ENCODE results near the gene ARHGDIA. TPM values are rescaled to one million over a fixed set of nuclear protein-coding genes. Genes with fewer than 3 reads are reported as not detected.

ARHGDIA gene
- polyA plus RNA-seq, 10 donors: 128 to 225 (median 163) TPM

DNA sequence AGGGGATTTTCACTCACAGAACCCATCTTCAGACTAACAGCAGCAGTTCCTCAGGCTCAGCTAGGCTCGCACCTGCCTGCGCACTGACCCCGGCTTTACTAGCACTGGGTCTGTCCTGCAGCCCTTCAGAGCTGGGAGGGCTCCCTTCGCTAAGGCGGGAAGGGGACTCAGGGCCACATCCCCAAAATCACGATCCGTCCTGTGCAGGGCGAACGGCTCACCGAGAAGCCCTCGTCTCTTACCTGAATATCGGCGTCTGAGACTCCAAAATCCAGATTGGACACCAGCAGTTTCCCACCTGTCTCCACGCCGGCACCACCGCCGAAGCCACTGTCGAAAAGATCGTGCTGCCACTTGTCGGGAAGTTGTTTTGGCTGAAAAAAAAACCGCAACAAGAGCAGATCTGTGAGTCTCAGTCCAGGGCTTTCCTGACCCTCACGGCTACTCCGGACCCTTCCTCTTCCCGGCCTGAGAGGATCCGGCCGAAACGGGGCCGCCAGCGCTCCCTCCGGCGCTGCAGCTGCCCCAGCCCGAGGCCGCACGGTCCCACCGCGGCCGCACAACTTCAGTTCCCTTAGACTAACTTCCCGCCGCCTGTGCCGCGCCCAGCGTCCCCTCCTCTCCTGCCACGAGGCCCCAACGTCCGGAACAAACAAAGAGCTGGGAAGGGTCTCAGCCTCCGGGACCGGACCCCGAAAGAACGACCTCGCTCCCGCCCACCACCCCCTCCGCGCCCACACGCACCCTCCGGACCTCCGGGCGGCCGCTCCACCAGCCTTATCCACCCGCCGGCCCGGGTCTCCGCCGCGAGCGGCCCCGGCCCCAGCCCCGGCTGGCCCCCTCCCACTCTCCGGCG lies 19.5 kb upstream of the ARHGDIA start:
- DNase-seq: peak in 1 of 3 donors; percentile 2

DNA sequence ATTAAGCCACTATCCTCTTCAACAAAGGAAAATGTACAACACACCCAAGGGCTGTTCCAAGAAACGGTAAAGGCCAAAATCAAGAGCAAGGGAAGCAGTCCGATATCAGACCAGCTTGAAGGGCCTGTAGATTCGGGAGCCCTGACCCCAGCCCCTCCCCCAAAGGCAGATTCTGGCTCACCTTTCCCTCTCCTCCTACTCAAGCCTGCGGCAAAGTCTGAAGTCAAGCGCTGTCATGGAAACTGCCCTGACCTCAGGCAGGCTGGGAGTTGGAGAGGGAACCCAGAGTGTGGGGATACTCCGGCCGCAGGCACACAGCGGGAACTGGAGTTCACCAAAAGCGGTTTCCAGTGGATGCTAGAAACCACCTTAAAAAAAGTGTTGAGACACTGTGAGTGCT lies 18.5 kb upstream of the ARHGDIA start:
- DNase-seq: no peak

DNA sequence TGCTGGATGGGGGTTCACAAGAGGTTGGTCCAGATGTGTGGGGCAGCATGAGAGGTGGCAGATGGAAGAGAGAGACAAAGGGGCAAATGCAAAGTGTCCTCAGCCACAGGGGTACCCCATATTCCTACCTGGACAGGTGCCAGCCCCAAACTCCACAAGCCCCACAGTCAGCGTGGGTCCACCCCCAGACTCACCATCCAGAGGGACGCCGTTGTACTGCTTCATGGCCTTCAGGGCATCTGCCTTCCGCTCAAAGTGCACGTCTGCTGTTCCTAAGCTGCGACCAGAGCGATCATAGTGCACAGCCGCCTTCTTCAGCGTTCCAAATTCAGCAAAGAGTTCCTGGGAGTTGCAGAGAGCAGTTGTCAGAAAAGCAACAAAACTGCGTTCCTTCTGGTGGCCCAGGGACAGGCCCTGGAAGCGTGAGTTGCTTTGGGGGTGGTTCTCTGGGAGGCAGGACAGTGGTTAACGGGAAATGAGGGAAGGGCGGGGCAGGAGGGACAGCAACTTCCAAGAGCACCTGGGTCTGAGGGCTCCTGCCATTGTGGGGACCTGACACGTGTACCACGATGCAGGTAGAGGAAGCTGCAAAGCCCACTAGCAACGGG lies 18.0 kb upstream of the ARHGDIA start:
- DNase-seq: no peak

DNA sequence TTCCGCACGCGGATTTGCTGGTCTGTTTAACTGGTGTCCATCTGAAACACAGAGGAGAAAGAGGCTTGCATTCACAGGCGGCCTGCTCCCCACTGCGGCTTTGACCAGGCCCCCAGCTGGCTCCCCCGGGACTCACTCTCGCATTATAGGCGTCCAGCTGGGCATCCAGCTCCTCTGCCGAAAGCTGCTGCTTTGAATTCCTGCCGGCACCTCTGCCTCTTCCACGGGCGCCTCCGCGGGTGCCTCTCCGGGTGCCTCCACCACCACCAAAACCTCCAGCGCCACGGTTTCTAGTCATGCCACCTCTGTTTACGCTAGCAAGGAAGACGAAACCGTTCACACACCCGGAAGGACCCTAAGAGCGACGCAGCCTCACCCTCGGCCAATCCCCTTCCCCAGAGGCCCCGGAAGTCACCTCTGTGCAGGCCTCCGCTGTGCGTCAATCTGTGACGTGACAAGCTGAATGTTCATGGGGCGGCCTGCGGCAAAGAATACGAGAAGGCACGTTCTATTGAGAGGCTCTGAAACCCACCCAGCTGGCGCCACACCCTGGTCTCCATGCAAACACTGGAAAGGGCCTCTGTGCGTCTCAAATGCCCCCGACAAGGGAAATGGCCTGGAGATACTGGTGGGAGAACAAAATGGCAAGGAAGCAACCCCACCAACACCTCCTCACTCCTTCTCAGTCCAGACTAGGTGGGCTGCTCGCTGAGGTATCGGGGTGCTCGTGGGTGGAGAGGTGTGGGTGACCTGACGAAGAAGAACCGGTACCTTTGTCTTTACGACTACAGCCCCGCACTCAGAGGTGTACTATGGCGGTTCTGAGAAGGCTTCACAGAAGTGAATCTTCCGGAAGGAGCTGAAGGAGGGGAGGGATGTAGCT lies 17.2 kb upstream of the ARHGDIA start:
- DNase-seq: no peak

DNA sequence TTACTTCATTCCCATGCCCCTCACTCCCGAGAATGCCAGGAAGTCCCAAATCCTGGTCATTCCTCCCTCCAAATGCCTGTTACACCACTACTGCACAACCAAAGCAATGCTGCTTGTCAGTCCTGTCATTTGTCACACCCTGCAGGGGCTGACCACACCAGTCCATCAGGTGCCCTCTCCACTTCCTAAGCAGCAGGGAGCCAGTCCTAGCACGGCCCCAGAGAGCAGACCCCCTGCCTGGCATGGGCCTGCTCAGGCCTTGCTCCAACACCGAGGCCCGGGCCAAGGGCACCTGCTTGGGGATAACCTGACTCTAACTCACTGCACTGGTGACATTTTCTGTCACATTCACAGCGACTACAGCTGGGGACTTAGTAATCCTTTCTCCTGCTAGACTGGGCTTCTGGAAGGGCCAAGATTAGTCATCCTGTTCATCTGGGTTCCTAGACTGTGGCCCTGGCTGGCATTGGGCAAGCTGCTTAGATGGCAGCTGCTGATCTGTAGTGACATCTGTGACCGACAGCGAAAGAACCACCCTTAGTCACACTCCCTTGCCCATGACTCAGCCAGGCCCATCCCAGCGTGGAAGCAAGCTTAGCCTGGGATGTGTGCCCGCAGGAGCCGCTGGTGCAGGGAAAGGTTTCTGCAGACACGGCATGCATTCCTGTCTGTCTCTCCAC lies 14.9 kb upstream of the ARHGDIA start:
- DNase-seq: peak in 1 of 3 donors; percentile 5

DNA sequence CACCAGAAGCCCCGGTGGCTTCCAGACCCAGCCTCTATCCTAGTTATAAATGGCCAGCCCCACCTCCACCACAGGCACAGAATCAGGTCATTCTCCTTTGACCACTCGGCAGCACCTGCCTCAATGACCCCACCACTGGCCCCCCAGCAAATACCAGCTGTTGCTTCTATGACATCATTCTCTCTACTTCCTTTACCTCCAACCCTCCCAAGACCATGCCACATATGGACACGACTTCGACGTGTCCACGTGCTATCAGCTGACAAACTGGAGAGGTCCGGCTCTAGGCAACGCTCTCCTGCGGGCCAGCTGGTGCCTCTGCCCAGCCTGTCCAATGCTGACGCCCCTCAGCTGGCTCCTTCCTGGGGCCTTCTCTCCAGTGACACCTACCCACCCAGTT lies 14.3 kb upstream of the ARHGDIA start:
- DNase-seq: peak in 1 of 3 donors; percentile 13

DNA sequence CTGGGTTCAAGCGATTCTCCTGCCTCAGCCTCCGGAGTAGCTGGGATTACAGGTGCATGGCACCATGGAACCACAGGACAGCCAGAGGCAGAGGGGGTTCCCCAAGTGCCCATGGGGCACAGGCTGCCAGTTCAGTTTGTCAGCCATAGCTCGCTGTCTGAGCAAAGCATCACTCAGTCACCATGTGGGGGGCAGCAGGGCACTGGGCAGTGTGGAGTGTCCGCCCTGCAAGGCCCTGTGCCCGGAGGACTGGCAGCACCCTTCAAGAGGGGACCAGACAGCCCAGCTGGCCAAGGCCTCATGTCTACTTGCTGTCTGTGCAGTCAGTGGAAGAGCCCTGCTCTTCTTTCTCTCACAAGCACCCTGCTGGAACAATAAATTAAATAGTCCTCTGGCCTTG lies 13.8 kb upstream of the ARHGDIA start:
- DNase-seq: no peak

DNA sequence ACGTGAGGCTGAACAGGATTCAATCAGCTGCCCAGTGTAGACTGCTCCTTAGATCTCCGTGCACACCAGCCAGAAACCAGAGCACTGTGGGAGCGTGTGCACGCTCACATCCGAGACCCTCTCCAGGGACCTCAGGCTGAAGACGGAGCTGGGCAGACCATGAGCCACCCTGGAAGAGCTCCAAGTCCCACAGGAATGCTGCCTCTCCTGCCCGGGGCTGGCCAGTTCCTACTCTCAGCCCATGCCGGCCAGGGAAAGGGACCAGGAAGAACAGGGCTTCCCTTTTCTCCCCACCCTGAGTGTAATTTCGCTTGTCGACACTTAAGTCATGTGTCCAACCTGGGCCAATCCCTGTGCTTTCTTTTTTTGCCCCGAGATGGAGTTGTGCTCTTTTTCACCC lies 13.4 kb upstream of the ARHGDIA start:
- DNase-seq: peak in 1 of 3 donors; percentile 5

DNA sequence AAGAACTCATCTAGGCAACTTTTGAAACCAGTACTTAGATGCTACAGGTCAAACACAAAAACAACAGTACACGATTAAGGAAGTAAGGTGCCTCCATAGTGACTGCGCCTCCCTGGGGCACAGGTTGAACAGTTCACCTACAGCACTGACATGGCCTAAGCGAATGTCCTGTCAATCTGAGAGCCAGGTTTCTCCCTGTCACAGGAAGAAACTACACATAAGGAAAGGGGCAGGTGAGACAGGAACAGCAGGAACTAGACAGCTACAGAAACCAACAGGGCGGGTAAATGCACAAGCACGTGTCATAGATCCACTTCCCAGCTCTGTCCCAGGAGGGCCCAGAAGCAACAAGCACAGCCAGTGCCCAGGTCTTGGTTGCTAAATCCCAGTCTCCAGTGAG lies 8.0 kb upstream of the ARHGDIA start:
- no peak for DNase-seq

DNA sequence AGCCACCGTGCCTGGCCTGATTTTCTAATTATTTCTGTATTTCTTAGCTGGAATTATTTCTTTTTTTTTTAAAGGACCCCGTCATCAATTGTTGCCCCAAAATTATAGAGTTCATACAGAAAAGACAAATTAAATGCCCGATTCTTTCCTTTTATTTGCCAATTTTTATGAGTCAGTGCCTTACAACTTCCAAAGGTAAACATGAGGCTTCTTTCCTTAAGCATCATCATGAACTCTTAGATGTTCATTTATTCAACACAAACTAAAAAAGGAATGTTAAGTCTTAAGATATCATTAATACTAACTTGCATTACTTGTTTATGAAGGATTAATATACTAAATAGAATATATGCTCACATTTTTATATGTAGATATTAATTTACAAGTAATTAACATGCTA lies 7.2 kb upstream of the ARHGDIA start:
- DNase-seq: no peak

DNA sequence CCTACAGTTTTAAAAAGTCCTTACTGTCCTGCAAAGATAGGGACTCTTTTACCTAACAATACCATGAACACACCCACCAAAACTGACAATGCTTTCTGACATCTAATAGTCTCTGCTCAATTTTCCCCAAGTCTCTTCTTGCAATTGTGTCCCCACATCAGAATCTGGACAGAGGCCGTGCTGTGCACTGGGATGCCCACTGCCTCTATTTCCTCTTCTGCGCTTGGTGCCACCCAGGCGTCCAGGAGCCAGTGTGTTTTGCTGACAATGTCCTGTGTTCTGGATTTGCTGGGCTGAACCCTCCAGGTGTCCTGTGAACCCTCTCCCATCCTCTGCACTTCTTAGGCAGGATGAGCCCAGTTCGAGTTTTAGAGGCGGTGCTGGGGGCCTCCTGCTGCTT lies 6.4 kb upstream of the ARHGDIA start:
- DNase-seq: no peak

DNA sequence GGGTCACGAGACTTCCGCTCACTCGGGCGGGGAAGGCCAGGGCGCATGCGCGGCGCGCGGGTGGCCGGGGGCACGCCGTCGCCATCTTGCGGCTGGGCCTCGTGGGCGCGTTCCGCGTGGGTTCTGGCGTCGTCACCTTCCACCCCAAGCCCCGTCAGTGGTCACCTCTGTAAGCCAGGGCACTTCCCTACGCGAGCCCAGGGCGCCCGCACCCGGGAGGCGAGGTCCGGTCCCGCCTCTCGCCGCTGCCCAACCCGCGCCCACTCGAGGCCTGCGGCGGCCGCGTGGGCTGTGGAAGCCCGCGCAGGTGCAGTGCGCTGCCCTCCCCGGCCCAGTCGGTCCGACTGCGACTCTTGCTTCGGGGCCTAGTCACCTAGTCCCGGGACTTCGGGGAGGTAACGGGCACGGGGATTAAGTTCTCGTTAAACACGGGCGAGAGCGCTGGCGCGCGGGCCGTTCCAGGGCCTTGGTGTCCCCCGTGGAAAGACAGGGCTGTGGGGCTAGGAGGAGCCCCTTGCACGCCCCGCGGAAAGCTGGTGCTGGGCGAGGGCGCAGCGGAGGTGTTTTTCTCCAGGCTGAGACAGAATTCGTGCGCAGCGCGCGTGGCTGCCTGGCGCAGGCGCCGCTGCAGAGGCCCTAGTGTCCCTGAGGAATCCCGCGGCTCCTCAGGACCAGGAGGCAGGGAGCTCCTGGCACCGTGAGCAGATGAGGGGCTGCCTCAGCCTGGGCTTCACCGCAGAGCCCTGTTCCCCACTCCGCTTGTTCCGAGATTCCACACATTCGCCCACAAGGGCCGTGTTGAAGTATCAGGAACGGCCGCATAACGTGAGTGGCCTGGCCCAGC lies 472 bp upstream of the ARHGDIA start:
- DNase-seq: peak; percentile 89 to 96 (median 94)

DNA sequence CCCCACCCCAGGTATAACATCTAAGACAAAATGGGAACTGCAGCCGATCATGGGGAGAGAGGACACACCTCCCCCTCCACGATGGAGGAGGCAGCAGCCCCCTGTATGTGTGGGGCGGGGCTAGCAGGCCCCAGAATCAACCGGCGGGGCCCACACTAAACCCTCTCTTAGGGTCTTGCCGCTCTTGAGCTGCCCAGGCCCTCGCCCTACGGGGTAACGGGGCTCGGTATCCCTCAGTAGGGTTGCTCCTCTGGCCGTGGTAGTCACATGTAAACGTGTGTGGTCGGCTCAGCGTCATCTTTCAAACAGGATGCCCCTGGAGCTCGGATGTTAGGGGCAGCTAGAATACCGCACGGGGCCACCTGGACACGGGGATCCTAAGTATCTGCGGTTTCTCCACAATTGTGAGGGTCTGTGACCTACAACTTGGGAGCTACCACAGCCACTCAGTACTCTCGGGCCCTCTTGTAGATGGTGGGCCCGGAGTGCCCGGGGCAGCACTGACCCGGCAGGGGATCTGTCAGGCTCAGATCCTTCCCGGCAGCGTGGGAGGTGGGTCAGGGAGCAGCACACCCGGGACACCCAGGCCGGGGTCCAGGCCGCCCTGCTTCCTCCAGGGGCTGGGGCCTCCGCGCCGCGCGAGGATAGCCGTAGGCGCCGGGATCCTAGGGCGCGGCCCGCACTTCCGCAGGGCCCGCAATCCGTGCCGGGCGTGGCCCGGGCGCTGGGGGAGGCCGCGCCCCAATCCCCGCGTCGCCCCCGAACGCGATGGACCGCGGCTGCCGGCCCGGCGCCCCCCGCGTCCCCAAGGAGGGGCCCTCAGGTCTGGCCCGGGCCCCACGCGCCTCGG lies 781 bp downstream of the ARHGDIA start:
- peak in 1 of 3 donors; percentile 77 for DNase-seq

DNA sequence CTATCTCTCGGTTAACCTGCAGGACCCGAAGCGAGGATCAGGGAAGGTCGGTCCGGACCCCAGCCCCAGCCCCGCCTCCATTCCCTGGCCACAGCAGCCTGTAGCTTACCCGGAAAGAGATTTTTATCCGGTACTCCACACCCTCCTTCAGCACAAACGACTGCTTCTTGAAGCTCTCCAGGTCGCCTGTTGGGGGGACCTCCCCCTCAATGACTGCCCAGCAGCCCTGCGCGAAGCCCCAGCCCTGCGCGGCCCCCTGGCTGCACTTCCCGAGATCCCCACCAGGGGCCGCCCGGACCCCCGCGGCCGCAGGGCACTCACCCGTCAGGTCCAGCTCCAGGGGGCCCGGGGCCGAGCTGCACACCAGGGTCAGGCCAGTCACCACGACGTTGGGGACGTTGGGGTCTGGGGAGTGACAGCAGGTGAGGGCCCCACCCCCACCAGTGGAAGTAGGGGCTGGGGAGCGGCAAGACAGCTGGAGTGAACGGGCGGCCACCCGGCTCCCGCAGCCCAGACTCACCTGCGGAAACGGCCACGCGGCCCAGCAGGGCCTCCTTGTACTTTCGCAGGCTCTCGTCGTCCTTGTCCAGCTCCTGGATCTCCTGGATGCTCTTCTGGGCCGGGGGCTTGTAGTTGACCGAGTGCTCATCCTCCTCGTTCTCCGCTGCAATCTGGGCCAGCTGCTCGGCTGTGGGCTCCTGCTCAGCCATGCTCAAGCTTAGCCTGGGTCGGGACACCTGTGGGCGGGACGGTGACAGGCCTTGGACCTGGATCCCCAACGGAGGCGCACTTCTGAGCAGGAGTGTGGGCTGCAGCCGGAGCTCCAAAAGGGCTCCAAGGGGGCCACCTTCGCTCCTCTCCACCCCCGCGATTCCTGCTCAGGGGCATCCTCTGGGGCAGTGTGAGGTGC lies 1.7 kb downstream of the ARHGDIA start:
- peak in 1 of 3 donors; percentile 78 for DNase-seq

DNA sequence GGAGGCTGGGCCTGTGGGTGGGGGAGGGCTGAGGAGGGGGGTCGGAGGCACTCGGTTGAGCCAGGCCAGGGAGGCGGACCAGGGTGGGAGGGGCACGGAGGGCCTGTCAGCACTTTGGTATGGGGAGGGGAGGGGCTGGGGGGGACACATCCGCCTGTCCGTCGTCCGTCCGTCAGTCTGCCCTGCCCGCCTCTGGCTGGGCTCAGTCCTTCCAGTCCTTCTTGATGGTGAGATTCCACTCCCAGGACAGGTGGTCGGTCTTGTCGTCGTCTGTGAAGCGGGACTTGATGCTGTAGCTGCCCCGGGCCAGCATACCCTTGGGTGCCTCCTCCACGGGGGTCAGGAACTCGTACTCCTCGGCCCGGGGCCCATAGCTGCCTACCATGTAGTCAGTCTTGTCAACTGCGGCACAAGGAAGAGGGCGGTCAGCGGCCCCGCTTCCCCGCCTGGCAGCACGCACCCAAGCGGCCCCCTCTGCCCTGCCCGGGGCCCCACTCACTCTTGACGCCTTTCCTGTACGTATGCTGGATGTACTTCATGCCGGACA lies 2.4 kb downstream of the ARHGDIA start:
- peak in 2 of 3 donors; percentile 67 to 76 for DNase-seq

DNA sequence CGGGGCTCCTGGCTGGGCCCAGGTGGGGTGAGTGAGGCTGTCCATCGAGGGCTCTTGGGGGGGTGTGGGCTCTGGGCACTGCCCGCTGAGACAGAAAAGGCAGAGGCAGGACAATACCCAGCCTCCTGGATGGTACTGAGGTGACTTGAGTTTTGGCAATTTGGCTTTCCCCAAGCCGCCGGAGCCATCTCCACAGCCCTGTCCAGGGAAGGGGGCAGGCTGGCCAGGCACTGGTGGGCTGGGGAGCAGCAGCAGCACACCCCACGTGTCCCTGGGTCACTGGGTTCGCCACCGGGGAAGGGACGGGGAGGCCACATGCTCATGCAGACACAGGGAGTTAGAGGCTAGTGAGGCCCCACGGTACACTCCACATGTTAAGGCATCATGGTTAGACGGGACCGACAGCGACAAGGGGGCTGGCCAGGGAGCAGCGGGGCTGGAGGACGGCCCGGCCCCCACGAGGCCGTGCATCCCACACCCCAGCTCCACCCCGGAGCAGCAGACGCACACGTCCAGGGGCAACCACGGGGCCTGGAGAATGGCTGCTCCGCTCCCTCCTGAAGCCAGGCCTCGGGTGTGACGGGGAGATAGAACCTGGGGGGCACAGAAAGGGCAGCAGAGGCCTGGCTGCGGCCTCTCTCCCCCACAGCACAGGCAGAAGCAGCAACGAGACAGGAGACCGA lies 3.0 kb downstream of the ARHGDIA start:
- DNase-seq: peak in 1 of 3 donors; percentile 47

DNA sequence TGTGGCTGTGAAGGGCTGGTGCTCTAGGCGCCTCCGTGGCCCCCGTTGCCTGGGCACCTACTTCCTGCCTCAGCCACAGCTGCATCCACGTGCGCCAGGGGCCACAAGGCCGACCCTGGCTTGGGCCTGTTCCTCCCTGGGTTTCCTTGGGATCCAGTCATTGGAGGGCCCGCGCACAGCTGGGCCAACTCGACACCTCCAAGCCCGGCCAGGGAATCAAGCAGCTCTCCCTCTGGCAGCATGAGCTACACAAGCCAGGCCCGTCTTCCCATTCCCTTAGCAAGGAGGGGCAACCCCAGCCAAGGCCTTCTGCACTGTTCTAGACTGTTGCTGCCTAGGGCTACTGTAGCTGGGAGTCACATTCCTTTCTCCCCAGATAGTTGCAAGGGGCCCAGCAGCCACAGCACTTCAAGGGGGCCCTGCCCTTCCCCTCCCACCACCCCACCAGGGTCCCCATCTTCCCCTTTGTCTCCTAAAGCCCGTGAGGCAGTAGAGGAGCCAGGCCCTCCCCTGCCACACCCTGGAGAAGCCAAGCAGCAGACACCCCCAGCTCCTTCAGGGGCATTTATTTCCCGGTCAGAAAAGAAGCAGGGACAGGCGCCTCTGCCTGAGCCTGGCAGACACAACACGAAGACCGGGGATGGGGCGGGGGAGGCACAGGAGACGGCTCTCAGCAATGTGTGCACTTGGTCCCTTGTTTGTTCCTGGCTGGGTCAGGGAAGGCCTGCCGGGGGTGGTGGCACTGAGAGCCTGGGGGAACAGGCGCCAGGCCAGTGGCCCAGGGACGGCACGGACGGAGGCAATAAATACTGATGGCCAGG lies 3.8 kb downstream of the ARHGDIA start:
- peak in 1 of 3 donors; percentile 48 for DNase-seq
